ENCODE data around the gene CTSL. TPM values are rescaled to one million over a fixed set of nuclear protein-coding genes. Genes with fewer than 3 reads are reported as not detected.

CTSL gene
- total RNA-seq (2014; rRNA removed): 455 and 500 TPM in 2 replicates
- polyA plus RNA-seq (2012): 149 TPM

- peak; percentile 84 for DNase-seq (ENCODE audit: low read depth)
Observed at GRCh38 chr9:87725900-87726709, at the start of gene CTSL. CTSL (plus strand) TSS chr9:87726119; CDS start chr9:87727604, 1,485 bp downstream.

GRCh38 chr9:87676976-87677775 is 48.7 kb upstream of the CTSL start:
- DNase-seq (ENCODE audit: low read depth): no peak

- DNase-seq (ENCODE audit: low read depth): no peak
Observed at GRCh38 chr9:87677776-87678587, 47.9 kb upstream of the CTSL start.

GRCh38 chr9:87678650-87679355 is 47.1 kb upstream of the CTSL start:
- peak; percentile 71 for DNase-seq (ENCODE audit: low read depth)

- no peak for DNase-seq (ENCODE audit: low read depth)
Observed at GRCh38 chr9:87681271-87682061, 44.5 kb upstream of the CTSL start.

GRCh38 chr9:87682085-87682484 is 43.8 kb upstream of the CTSL start:
- DNase-seq (ENCODE audit: low read depth): no peak

GRCh38 chr9:87682618-87683017 is 43.3 kb upstream of the CTSL start:
- no peak for DNase-seq (ENCODE audit: low read depth)

- DNase-seq (ENCODE audit: low read depth): no peak
Observed at GRCh38 chr9:87683751-87684626, 41.9 kb upstream of the CTSL start.

GRCh38 chr9:87684627-87685219 is 41.2 kb upstream of the CTSL start:
- DNase-seq (ENCODE audit: low read depth): peak; percentile 25

- no peak for DNase-seq (ENCODE audit: low read depth)
Observed at GRCh38 chr9:87685441-87685840, 40.5 kb upstream of the CTSL start.

GRCh38 chr9:87685871-87686519 is 39.9 kb upstream of the CTSL start:
- DNase-seq (ENCODE audit: low read depth): no peak

GRCh38 chr9:87686520-87687090 is 39.3 kb upstream of the CTSL start:
- no peak for DNase-seq (ENCODE audit: low read depth)

GRCh38 chr9:87687207-87687606 is 38.7 kb upstream of the CTSL start:
- no peak for DNase-seq (ENCODE audit: low read depth)

GRCh38 chr9:87694236-87694755 is 31.6 kb upstream of the CTSL start:
- DNase-seq (ENCODE audit: low read depth): no peak

- no peak for DNase-seq (ENCODE audit: low read depth)
Observed at GRCh38 chr9:87695523-87695922, 30.4 kb upstream of the CTSL start.

GRCh38 chr9:87696641-87697040 is 29.3 kb upstream of the CTSL start:
- DNase-seq (ENCODE audit: low read depth): no peak

GRCh38 chr9:87698069-87698809 is 27.7 kb upstream of the CTSL start:
- no peak for DNase-seq (ENCODE audit: low read depth)
